GM12878 (cell line): ENCODE results near the gene SLAIN2. TPM values are rescaled to one million over a fixed set of nuclear protein-coding genes. Genes with fewer than 3 reads are reported as not detected.

Experiments
- ATAC-seq: fragments of 200-7000 bp; cut with Tn5 transposase; 3 replicates; pipeline ENCODE4 v1.9.1; 2020; ENCODE audit warnings: mild to moderate bottlenecking, moderate library complexity
- BruUV-seq: library from RNA; stranded (reverse); fragments of 400-500 nt; replicated peaks from 2 replicates; lab custom pipeline; 2021; lab: Mats Ljungman, UMichigan
- CTCF ChIA-PET: fragments of 300-600 bp; sonication (Branson Sonifier 250); formaldehyde crosslinking; extraction: SDS; loops from one replicate; lab custom pipeline; 2021; ENCODE audit warnings: inconsistent platforms; lab: Yijun Ruan, JAX
- POLR2A ChIA-PET: fragments of 350-600 bp; formaldehyde crosslinking; extraction: SDS; loops from one replicate; lab custom pipeline; 2021; ENCODE audit warnings: inconsistent platforms; lab: Charles Lee
- RAD21 ChIA-PET: fragments of 300-600 bp; sonication (Branson Sonifier 250); formaldehyde crosslinking; loops from one replicate; lab custom pipeline; 2023; ENCODE audit warnings: antibody characterized with exemption; ENCODE audit not compliant: unreplicated experiment; lab: Charles Lee
- SMC1A ChIA-PET: fragments of 300-600 bp; sonication (Branson Sonifier 250); formaldehyde crosslinking; loops from one replicate; lab custom pipeline; 2023; ENCODE audit not compliant: unreplicated experiment, uncharacterized antibody; lab: Charles Lee
- DNase-seq: peaks from one replicate; pipeline ENCODE4 v3.0.0-alpha.2; 2011; ENCODE audit warnings: low read depth, low spot score
- FAIRE-seq: peaks from 3 replicates; lab custom pipeline; 2011; peaks lifted over from hg19 to GRCh38; lab: Jason Lieb, UNC
- H2AFZ ChIP-seq: 2 replicates; pipeline ENCODE4 v1.6.0; 2011; ENCODE audit warnings: low read depth, low read length, control low read depth; ENCODE audit not compliant: control insufficient read depth
- H3K27ac ChIP-seq: 2 replicates; pipeline ENCODE4 v1.5.1; 2011; ENCODE audit warnings: control low read depth; ENCODE audit not compliant: control insufficient read depth, insufficient read depth
- H3K27me3 ChIP-seq, 2 experiments: replicated peaks in 1 of 2; 2 replicates each; pipeline versions ENCODE4 v1.6.0 to v1.6.1; 2011; ENCODE audit warnings: low read length in 1 of 2; ENCODE audit not compliant: control insufficient read depth in 2 of 2, insufficient read depth in 2 of 2
- H3K36me3 ChIP-seq, 2 experiments: 2 replicates each; pipeline ENCODE4 v1.5.1; 2011; ENCODE audit warnings: low read length in 1 of 2; ENCODE audit not compliant: control insufficient read depth in 2 of 2, insufficient read depth in 2 of 2
- H3K4me1 ChIP-seq: 2 replicates; pipeline ENCODE4 v1.6.1; 2011; ENCODE audit warnings: mild to moderate bottlenecking, low read length, moderate library complexity, mixed read lengths; ENCODE audit not compliant: control insufficient read depth, insufficient read depth
- H3K4me2 ChIP-seq: 2 replicates; pipeline ENCODE4 v1.6.0; 2011; ENCODE audit warnings: control low read depth; ENCODE audit not compliant: control insufficient read depth, insufficient read depth
- H3K4me3 ChIP-seq: fragments of 200-600 bp; sonication (generic); 2 replicates; pipeline ENCODE4 v1.5.1; 2016
- H3K79me2 ChIP-seq: 2 replicates; pipeline ENCODE4 v1.6.0; 2011; ENCODE audit warnings: low read length; ENCODE audit not compliant: control insufficient read depth, insufficient read depth
- H3K9ac ChIP-seq: 2 replicates; pipeline ENCODE4 v1.8.0; 2011; ENCODE audit warnings: low read length, control low read depth, mixed read lengths; ENCODE audit not compliant: control insufficient read depth, insufficient read depth
- H3K9me3 ChIP-seq: replicated peaks from 3 replicates; pipeline ENCODE4 v1.5.1; 2011; ENCODE audit warnings: mild to moderate bottlenecking, low read length; ENCODE audit not compliant: control insufficient read depth, insufficient read depth
- H4K20me1 ChIP-seq: 2 replicates; pipeline ENCODE4 v1.6.0; 2011; ENCODE audit not compliant: control insufficient read depth, insufficient read depth
- BHLHE40 ChIP-seq, 2 experiments: fragments of 450-650 bp in 1 of 2; IDR thresholded peaks; 2 replicates each; pipeline ENCODE4 v1.6.1; 2011 to 2017; ENCODE audit warnings: low read depth in 2 of 2, borderline replicate concordance in 1 of 2, improper control_type of control experiment in 1 of 2, low read length in 1 of 2, mild to moderate bottlenecking in 1 of 2
- E4F1 ChIP-seq: fragments of 450-650 bp; IDR thresholded peaks from 2 replicates; pipeline ENCODE4 v1.6.1; 2018; ENCODE audit warnings: borderline replicate concordance, mild to moderate bottlenecking; ENCODE audit not compliant: partially characterized antibody
- NFIC ChIP-seq: IDR thresholded peaks from 2 replicates; pipeline ENCODE4 v1.6.1; 2012; ENCODE audit warnings: low read depth, mild to moderate bottlenecking, inconsistent platforms, low read length, moderate library complexity
- POLR2AphosphoS5 ChIP-seq: IDR thresholded peaks from 2 replicates; pipeline ENCODE4 v1.6.1; 2011; ENCODE audit warnings: mild to moderate bottlenecking, low read length, inconsistent platforms
- SP1 ChIP-seq: IDR thresholded peaks from one replicate; pipeline ENCODE4 v1.6.1; 2011; ENCODE audit warnings: low read depth, low read length
- WGBS: methylation state at CpG from one replicate; pipeline ENCODE4 v1.1.6; 2016; ENCODE audit warnings: low lambda C conversion rate; ENCODE audit not compliant: insufficient replicate concordance, insufficient coverage; ENCODE audit errors: missing lambda C conversion rate; 5-methylcytosine and 5-hydroxymethylcytosine counted together
- in situ Hi-C: fragments of 300-500 bp; cut with MboI; formaldehyde crosslinking; loops from 9 replicates; pipeline ENCODE4 v1.14.3; 2018; ENCODE audit warnings: mixed read lengths
- intact Hi-C: fragments of 100-400 bp; cut with micrococcal nuclease; formaldehyde crosslinking; loops from one replicate; pipeline ENCODE4 v1.14.2; 2022; ENCODE audit not compliant: unreplicated experiment
- polyA plus RNA-seq, 11 experiments: library from polyadenylated mRNA; depleted of rRNA in 4 of 11; unstranded in 6 of 11; stranded (reverse) in 5 of 11; fragments of >200 nt; fragmentation: Nextera tagmentation in 4 of 11; fragmentation: Illumina TruSeq in 1 of 11; extraction: Ambion mirVana in 4 of 11; extraction: Trizol in 1 of 11; gene quantifications; 1 replicate in 1 of 11; 2 replicates in 10 of 11; pipeline versions ENCODE4 v1.2.1 to v1.2.3, GENCODE V29; 2011 to 2016; ENCODE audit warnings: inconsistent platforms in 2 of 11, missing spikeins in 2 of 11, low read depth in 1 of 11
- total RNA-seq, 4 experiments: library from RNA; depleted of rRNA in 3 of 4; stranded (reverse); fragments of >200 nt in 3 of 4; fragmentation: Illumina TruSeq in 1 of 4; extraction: Trizol in 1 of 4; gene quantifications; 2 replicates each; pipeline versions ENCODE4 v1.2.1 to v1.2.3, GENCODE V29; 2013 to 2021
- TF ChIP-seq, protein P1 (sequence below): fragments of 150-350 bp; IDR thresholded peaks from 2 replicates; pipeline ENCODE4 v1.6.1; 2016; ENCODE audit warnings: low read depth, low read length
- TF ChIP-seq, protein P2 (sequence below): fragments of 450-650 bp; IDR thresholded peaks from 2 replicates; pipeline ENCODE4 v1.6.1; 2017; ENCODE audit warnings: low read depth, mild to moderate bottlenecking, moderate library complexity
- TF ChIP-seq, protein P3 (sequence below): fragments of 150-350 bp; IDR thresholded peaks from 2 replicates; pipeline ENCODE4 v1.6.1; 2014; ENCODE audit warnings: mild to moderate bottlenecking, low read depth, low read length
- TF ChIP-seq, protein P4 (sequence below): IDR thresholded peaks from 2 replicates; pipeline ENCODE4 v1.6.1; 2011; ENCODE audit warnings: mild to moderate bottlenecking, low read depth, low read length, moderate library complexity; ENCODE audit not compliant: insufficient replicate concordance

The SLAIN2 gene
- total and polyA plus RNA-seq, 10 of the 15 experiments (the other 5 are each of a cell fraction or from before 2014, with no cell fraction given): 4.3 to 96.6 (median 25.4) TPM

DNA sequence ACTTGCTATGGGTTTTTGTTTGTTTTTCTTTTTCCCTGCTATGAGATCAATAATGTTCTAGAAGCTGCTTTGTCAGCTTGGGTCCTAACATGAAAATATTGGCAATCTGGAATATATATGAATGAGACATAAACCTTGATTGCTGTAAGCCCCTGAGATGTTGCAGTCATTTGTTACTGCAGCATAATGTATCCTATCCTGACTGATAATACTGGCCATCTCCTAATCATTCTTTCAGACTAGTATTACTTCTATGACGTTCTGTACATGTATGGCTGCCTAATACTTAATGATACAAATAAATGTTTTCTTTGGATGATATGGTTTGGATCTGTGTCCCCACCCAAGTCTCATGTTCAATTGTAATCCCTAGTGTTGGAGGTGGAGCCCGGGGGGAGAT is 19.3 kb upstream of the SLAIN2 start (continued):
- TF ChIP-seq, protein P1, sequence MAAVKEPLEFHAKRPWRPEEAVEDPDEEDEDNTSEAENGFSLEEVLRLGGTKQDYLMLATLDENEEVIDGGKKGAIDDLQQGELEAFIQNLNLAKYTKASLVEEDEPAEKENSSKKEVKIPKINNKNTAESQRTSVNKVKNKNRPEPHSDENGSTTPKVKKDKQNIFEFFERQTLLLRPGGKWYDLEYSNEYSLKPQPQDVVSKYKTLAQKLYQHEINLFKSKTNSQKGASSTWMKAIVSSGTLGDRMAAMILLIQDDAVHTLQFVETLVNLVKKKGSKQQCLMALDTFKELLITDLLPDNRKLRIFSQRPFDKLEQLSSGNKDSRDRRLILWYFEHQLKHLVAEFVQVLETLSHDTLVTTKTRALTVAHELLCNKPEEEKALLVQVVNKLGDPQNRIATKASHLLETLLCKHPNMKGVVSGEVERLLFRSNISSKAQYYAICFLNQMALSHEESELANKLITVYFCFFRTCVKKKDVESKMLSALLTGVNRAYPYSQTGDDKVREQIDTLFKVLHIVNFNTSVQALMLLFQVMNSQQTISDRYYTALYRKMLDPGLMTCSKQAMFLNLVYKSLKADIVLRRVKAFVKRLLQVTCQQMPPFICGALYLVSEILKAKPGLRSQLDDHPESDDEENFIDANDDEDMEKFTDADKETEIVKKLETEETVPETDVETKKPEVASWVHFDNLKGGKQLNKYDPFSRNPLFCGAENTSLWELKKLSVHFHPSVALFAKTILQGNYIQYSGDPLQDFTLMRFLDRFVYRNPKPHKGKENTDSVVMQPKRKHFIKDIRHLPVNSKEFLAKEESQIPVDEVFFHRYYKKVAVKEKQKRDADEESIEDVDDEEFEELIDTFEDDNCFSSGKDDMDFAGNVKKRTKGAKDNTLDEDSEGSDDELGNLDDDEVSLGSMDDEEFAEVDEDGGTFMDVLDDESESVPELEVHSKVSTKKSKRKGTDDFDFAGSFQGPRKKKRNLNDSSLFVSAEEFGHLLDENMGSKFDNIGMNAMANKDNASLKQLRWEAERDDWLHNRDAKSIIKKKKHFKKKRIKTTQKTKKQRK: no peak
- TF ChIP-seq, protein P2, sequence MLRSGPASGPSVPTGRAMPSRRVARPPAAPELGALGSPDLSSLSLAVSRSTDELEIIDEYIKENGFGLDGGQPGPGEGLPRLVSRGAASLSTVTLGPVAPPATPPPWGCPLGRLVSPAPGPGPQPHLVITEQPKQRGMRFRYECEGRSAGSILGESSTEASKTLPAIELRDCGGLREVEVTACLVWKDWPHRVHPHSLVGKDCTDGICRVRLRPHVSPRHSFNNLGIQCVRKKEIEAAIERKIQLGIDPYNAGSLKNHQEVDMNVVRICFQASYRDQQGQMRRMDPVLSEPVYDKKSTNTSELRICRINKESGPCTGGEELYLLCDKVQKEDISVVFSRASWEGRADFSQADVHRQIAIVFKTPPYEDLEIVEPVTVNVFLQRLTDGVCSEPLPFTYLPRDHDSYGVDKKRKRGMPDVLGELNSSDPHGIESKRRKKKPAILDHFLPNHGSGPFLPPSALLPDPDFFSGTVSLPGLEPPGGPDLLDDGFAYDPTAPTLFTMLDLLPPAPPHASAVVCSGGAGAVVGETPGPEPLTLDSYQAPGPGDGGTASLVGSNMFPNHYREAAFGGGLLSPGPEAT: no peak
- TF ChIP-seq NFIC: no peak
- TF ChIP-seq, protein P3, sequence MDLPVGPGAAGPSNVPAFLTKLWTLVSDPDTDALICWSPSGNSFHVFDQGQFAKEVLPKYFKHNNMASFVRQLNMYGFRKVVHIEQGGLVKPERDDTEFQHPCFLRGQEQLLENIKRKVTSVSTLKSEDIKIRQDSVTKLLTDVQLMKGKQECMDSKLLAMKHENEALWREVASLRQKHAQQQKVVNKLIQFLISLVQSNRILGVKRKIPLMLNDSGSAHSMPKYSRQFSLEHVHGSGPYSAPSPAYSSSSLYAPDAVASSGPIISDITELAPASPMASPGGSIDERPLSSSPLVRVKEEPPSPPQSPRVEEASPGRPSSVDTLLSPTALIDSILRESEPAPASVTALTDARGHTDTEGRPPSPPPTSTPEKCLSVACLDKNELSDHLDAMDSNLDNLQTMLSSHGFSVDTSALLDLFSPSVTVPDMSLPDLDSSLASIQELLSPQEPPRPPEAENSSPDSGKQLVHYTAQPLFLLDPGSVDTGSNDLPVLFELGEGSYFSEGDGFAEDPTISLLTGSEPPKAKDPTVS: no peak

GRCh38 chr4:48324281-48324680 is 17.0 kb upstream of the SLAIN2 start:
- no TSS peak for BruUV-seq
- no peaks in the 10 kb centered on the region for H3K9me3 ChIP-seq
- ChIA-PET CTCF (no interaction called here), SMC1A (interaction anchor here (1.6 kb wide), 1 partner anchor 69 kb away, joined by 3 read pairs; no protein-coding TSS in a partner anchor), POLR2A (no interaction called here), RAD21 (no interaction called here)
- WGBS: 20% methylated on average over 2 of the region's 2 CpGs
- H3K4me2 ChIP-seq: no peak overlapping the region
- H3K27ac ChIP-seq: no peak overlapping the region
- no peak overlapping the region for H2AFZ ChIP-seq
- intact Hi-C loops: no loop called here
- H3K36me3 ChIP-seq: no peaks in the 10 kb centered on the region
- no peak overlapping the region for H3K9ac ChIP-seq
- FAIRE-seq: no peak
- no peak overlapping the region for H3K4me3 ChIP-seq
- no peaks in the 10 kb centered on the region for H3K79me2 ChIP-seq
- no peak for TF ChIP-seq SP1
- TF ChIP-seq BHLHE40 (IDR thresholded peaks at IDR 0.05; ENCODE audit: borderline replicate concordance in 1 of 2, low read depth in 2 of 2, low read length in 1 of 2): no peak
- TF ChIP-seq, protein P4, sequence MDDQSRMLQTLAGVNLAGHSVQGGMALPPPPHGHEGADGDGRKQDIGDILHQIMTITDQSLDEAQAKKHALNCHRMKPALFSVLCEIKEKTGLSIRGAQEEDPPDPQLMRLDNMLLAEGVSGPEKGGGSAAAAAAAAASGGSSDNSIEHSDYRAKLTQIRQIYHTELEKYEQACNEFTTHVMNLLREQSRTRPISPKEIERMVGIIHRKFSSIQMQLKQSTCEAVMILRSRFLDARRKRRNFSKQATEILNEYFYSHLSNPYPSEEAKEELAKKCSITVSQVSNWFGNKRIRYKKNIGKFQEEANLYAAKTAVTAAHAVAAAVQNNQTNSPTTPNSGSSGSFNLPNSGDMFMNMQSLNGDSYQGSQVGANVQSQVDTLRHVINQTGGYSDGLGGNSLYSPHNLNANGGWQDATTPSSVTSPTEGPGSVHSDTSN: no peak
- no peak for TF ChIP-seq POLR2AphosphoS5
- TF ChIP-seq E4F1: no peak
- no peaks in the 10 kb centered on the region for H4K20me1 ChIP-seq
- no peaks in the 10 kb centered on the region for H3K27me3 ChIP-seq
- DNase-seq: no peak
- H3K4me1 ChIP-seq: no peaks in the 10 kb centered on the region
- in situ Hi-C loops: no loop called here
- no peak for ATAC-seq
